SK-N-SH (cell line): ENCODE measurements around the gene PSMD6. TPM values are rescaled to one million over a fixed set of nuclear protein-coding genes. Genes with fewer than 3 reads are reported as not detected.

Experiments
- CTCF ChIA-PET: fragments of 300-600, 350-600 bp; formaldehyde crosslinking; extraction: SDS; loops from one replicate; lab custom pipeline; 2021; lab: Yijun Ruan, JAX
- POLR2A ChIA-PET: fragments of 350-600 bp; sonication (Branson Sonifier 250); formaldehyde crosslinking; extraction: SDS; loops from one replicate; lab custom pipeline; 2020; ENCODE audit warnings: antibody characterized with exemption, inconsistent platforms; lab: Yijun Ruan, JAX
- DNase-seq: peaks from one replicate; pipeline ENCODE4 v3.0.0; 2012
- H2AFZ ChIP-seq: fragments of 200-600 bp; sonication (generic); 2 replicates; pipeline ENCODE4 v1.8.1; 2016; ENCODE audit warnings: antibody characterized with exemption, mild to moderate bottlenecking, low read depth
- H3F3A ChIP-seq: fragments of 200-600 bp; sonication (generic); replicated peaks from 2 replicates; pipeline ENCODE3; 2016; ENCODE audit warnings: antibody characterized with exemption, mild to moderate bottlenecking; ENCODE audit not compliant: insufficient read depth
- H3K27ac ChIP-seq, 2 experiments: fragments of 200-500 bp in 1 of 2; fragments of 200-600 bp in 1 of 2; sonication (Bioruptor generic) in 1 of 2; sonication (generic), shearing (Covaris generic) in 1 of 2; 2 replicates each; pipeline versions ENCODE4 v1.5.1 to v1.6.1; 2014 to 2016; ENCODE audit warnings: low read depth in 2 of 2, inconsistent platforms in 1 of 2, low read length in 1 of 2, mild to moderate bottlenecking in 1 of 2, mixed read lengths in 1 of 2
- H3K27me3 ChIP-seq: fragments of 200-600 bp; sonication (generic), shearing (Covaris generic); 2 replicates; pipeline ENCODE4 v1.6.1; 2016; ENCODE audit warnings: mixed run types; ENCODE audit not compliant: insufficient read depth
- H3K36me3 ChIP-seq, 2 experiments: fragments of 200-500 bp in 1 of 2; fragments of 200-600 bp in 1 of 2; sonication (Bioruptor generic) in 1 of 2; sonication (generic) in 1 of 2; replicated peaks in 1 of 2; 2 replicates each; pipeline versions ENCODE3 to v1.5.1; 2014 to 2016; ENCODE audit warnings: low read length in 1 of 2, mild to moderate bottlenecking in 1 of 2; ENCODE audit not compliant: insufficient read depth in 2 of 2, control insufficient read depth in 1 of 2
- H3K4me1 ChIP-seq, 2 experiments: fragments of 200-500 bp in 1 of 2; fragments of 200-600 bp in 1 of 2; sonication (Bioruptor generic) in 1 of 2; sonication (generic), shearing (Covaris generic) in 1 of 2; 2 replicates each; pipeline versions ENCODE4 v1.5.1 to v1.6.1; 2014 to 2016; ENCODE audit warnings: low read depth in 1 of 2, low read length in 1 of 2, mixed run types in 1 of 2; ENCODE audit not compliant: insufficient read depth in 2 of 2, control insufficient read depth in 1 of 2
- H3K4me2 ChIP-seq: fragments of 200-600 bp; sonication (generic), shearing (Covaris generic); 2 replicates; pipeline ENCODE4 v1.6.1; 2017; ENCODE audit warnings: mixed run types
- H3K4me3 ChIP-seq, 2 experiments: fragments of 200-500 bp in 1 of 2; fragments of 200-600 bp in 1 of 2; sonication (Bioruptor generic) in 1 of 2; sonication (generic), shearing (Covaris generic) in 1 of 2; 2 replicates each; pipeline versions ENCODE4 v1.5.1 to v1.8.1; 2014 to 2016; ENCODE audit warnings: low read depth in 2 of 2, inconsistent platforms in 1 of 2, low read length in 1 of 2, mild to moderate bottlenecking in 1 of 2, mixed read lengths in 1 of 2, moderate library complexity in 1 of 2
- H3K79me2 ChIP-seq: fragments of 200-600 bp; sonication (generic); 2 replicates; pipeline ENCODE4 v1.8.1; 2017; ENCODE audit warnings: mild to moderate bottlenecking; ENCODE audit not compliant: insufficient read depth
- H3K9ac ChIP-seq: fragments of 200-600 bp; sonication (generic); 2 replicates; pipeline ENCODE4 v1.6.1; 2017; ENCODE audit warnings: mixed run types
- H3K9me2 ChIP-seq: fragments of 200-600 bp; sonication (generic); 2 replicates; pipeline ENCODE4 v1.6.1; 2017; ENCODE audit warnings: mixed run types
- H3K9me3 ChIP-seq: fragments of 200-600 bp; sonication (generic); 2 replicates; pipeline ENCODE4 v1.6.1; 2017; ENCODE audit warnings: mixed run types, mild to moderate bottlenecking, moderate library complexity
- H4K20me1 ChIP-seq: fragments of 200-600 bp; sonication (generic); 2 replicates; pipeline ENCODE4 v1.6.1; 2017; ENCODE audit warnings: mild to moderate bottlenecking, mixed run types; ENCODE audit not compliant: insufficient read depth
- CHD2 ChIP-seq: fragments of 150-350 bp; IDR thresholded peaks from 2 replicates; pipeline ENCODE4 v1.6.1; 2018; ENCODE audit warnings: low read length; ENCODE audit not compliant: partially characterized antibody
- CTCF ChIP-seq: fragments of 200-600 bp; sonication (generic); IDR thresholded peaks from 2 replicates; pipeline ENCODE4 v1.6.1; 2017; ENCODE audit warnings: antibody characterized with exemption, mild to moderate bottlenecking, moderate library complexity
- ELF1 ChIP-seq: IDR thresholded peaks from 2 replicates; pipeline ENCODE4 v1.4.0; 2012
- FOSL2 ChIP-seq: IDR thresholded peaks from 2 replicates; pipeline ENCODE4 v1.4.0; 2012; ENCODE audit warnings: low read depth, mild to moderate bottlenecking, moderate library complexity, borderline replicate concordance
- FOXM1 ChIP-seq: IDR thresholded peaks from 2 replicates; pipeline ENCODE4 v1.4.0; 2012; ENCODE audit warnings: low read depth, mild to moderate bottlenecking
- GABPA ChIP-seq: IDR thresholded peaks from 2 replicates; pipeline ENCODE4 v1.4.0; 2012; ENCODE audit warnings: low read depth, mild to moderate bottlenecking
- IRF3 ChIP-seq: fragments of 150-350 bp; IDR thresholded peaks from 2 replicates; pipeline ENCODE4 v1.6.1; 2016; ENCODE audit warnings: mild to moderate bottlenecking, low read depth, low read length
- MXI1 ChIP-seq: IDR thresholded peaks from 2 replicates; pipeline ENCODE4 v1.6.1; 2012; ENCODE audit warnings: mild to moderate bottlenecking, low read depth, low read length, improper control_type of control experiment
- NRF1 ChIP-seq: IDR thresholded peaks from 2 replicates; pipeline ENCODE4 v1.6.1; 2012; ENCODE audit warnings: low read depth, mild to moderate bottlenecking, low read length
- PBX3 ChIP-seq: IDR thresholded peaks from 2 replicates; pipeline ENCODE4; 2012
- POLR2AphosphoS5 ChIP-seq: IDR thresholded peaks from 2 replicates; pipeline ENCODE4 v1.6.1; 2012; ENCODE audit warnings: low read depth, low read length
- REST ChIP-seq: IDR thresholded peaks from 2 replicates; pipeline ENCODE4 v1.6.1; 2012; ENCODE audit warnings: mild to moderate bottlenecking, low read depth, low read length, moderate library complexity
- RXRA ChIP-seq: IDR thresholded peaks from 2 replicates; pipeline ENCODE4 v1.4.0; 2012; ENCODE audit warnings: low read depth, mild to moderate bottlenecking, borderline replicate concordance
- SIN3A ChIP-seq: IDR thresholded peaks from 2 replicates; pipeline ENCODE4 v1.6.1; 2012; ENCODE audit warnings: low read depth, mild to moderate bottlenecking, low read length, moderate library complexity, borderline replicate concordance
- WGBS: methylation state at CpG from one replicate; pipeline ENCODE4 v1.1.6; 2017; ENCODE audit warnings: low lambda C conversion rate; 5-methylcytosine and 5-hydroxymethylcytosine counted together
- polyA plus RNA-seq, 3 experiments: library from polyadenylated mRNA; depleted of rRNA; stranded (reverse); fragments of >200 nt; gene quantifications; 2 replicates each; pipeline ENCODE4 v1.2.3, GENCODE V29; 2012
- TF ChIP-seq, protein P1 (sequence below): fragments of 150-350 bp; IDR thresholded peaks from 2 replicates; pipeline ENCODE4 v1.6.1; 2017; ENCODE audit warnings: antibody characterized with exemption, low read length, low read depth, borderline replicate concordance
- TF ChIP-seq, protein P2 (sequence below): IDR thresholded peaks from 2 replicates; pipeline ENCODE4 v1.4.0; 2012; ENCODE audit warnings: low read depth, borderline replicate concordance

PSMD6 gene
- polyA plus RNA-seq, 1 of the 3 experiments (the other 2 are of a cell fraction), result 90.3 TPM

GRCh38 chr3:64008017-64008416 is 15.3 kb downstream of the PSMD6 start:
- Histone ChIP-seq H3F3A (peaks cover 20% of the 10 kb centered on the region), H3K4me3 (no peak overlapping the region), H3K36me3 (peaks cover 94% of the 10 kb centered on the region in 2 experiments), H3K9me2 (no peaks in the 10 kb centered on the region), H4K20me1 (peaks cover 32% of the 10 kb centered on the region), H3K9me3 (no peaks in the 10 kb centered on the region), H3K79me2 (peaks cover 26% of the 10 kb centered on the region), H2AFZ (no peak overlapping the region), H3K4me1 (no peaks in the 10 kb centered on the region), H3K27ac (no peak overlapping the region), H3K9ac (no peak overlapping the region), H3K4me2 (no peak overlapping the region), H3K27me3 (no peaks in the 10 kb centered on the region)
- ChIA-PET CTCF (interaction anchor here (0.8 to 3.1 kb wide), 6 partner anchors 9 to 658 kb away, joined by 3 to 22 read pairs (median 6); partner anchors contain the start of gene PSMD6), POLR2A (interaction anchor here (2.2 kb wide), 1 partner anchor 10 kb away, joined by 5 read pairs; no protein-coding TSS in a partner anchor)
- no peak for TF ChIP-seq NRF1
- TF ChIP-seq RXRA, result no peak
- no peak for TF ChIP-seq SIN3A
- no peak for TF ChIP-seq REST
- no peak for TF ChIP-seq MXI1
- no peak for TF ChIP-seq CTCF
- no peak for TF ChIP-seq POLR2AphosphoS5
- TF ChIP-seq CHD2, result no peak
- TF ChIP-seq ELF1, result no peak
- TF ChIP-seq IRF3, result no peak
- TF ChIP-seq GABPA, result no peak
- TF ChIP-seq, protein P1, sequence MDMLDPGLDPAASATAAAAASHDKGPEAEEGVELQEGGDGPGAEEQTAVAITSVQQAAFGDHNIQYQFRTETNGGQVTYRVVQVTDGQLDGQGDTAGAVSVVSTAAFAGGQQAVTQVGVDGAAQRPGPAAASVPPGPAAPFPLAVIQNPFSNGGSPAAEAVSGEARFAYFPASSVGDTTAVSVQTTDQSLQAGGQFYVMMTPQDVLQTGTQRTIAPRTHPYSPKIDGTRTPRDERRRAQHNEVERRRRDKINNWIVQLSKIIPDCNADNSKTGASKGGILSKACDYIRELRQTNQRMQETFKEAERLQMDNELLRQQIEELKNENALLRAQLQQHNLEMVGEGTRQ, result no peak
- no peak for TF ChIP-seq PBX3
- no peak for TF ChIP-seq FOXM1
- TF ChIP-seq FOSL2, result no peak
- TF ChIP-seq, protein P2, sequence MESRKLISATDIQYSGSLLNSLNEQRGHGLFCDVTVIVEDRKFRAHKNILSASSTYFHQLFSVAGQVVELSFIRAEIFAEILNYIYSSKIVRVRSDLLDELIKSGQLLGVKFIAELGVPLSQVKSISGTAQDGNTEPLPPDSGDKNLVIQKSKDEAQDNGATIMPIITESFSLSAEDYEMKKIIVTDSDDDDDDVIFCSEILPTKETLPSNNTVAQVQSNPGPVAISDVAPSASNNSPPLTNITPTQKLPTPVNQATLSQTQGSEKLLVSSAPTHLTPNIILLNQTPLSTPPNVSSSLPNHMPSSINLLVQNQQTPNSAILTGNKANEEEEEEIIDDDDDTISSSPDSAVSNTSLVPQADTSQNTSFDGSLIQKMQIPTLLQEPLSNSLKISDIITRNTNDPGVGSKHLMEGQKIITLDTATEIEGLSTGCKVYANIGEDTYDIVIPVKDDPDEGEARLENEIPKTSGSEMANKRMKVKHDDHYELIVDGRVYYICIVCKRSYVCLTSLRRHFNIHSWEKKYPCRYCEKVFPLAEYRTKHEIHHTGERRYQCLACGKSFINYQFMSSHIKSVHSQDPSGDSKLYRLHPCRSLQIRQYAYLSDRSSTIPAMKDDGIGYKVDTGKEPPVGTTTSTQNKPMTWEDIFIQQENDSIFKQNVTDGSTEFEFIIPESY, result no peak
- no peak for DNase-seq
- 94% methylated on average over 2 of the region's 2 CpGs for WGBS
